H9 (cell line): ENCODE measurements around the gene PARP8. TPM values are rescaled to one million over a fixed set of nuclear protein-coding genes. Genes with fewer than 3 reads are reported as not detected.

Source experiments
- DNase-seq: peaks from one replicate; pipeline ENCODE4 v3.0.0-alpha.2; 2017
- H2AFZ ChIP-seq: one replicate; pipeline ENCODE4 v1.6.1; 2013; ENCODE audit warnings: mild to moderate bottlenecking, low read length, control low read depth, moderate library complexity
- H2AK5ac ChIP-seq: 2 replicates; pipeline ENCODE4 v1.6.1; 2013; ENCODE audit warnings: low read length, control low read depth, mixed read lengths; ENCODE audit not compliant: insufficient read length
- H2BK120ac ChIP-seq: one replicate; pipeline ENCODE4 v1.6.1; 2013; ENCODE audit warnings: low read depth, mild to moderate bottlenecking, low read length, control low read depth, inconsistent platforms; ENCODE audit not compliant: poor library complexity, severe bottlenecking
- H2BK12ac ChIP-seq: 2 replicates; pipeline ENCODE4 v1.6.1; 2013; ENCODE audit warnings: low read length, control low read depth, mixed read lengths, low read depth; ENCODE audit not compliant: insufficient read length
- H2BK15ac ChIP-seq: 2 replicates; pipeline ENCODE4 v1.6.1; 2013; ENCODE audit warnings: low read depth, low read length, control low read depth
- H2BK20ac ChIP-seq: one replicate; pipeline ENCODE4 v1.6.1; 2013; ENCODE audit warnings: low read depth, mild to moderate bottlenecking, low read length, control low read depth, inconsistent platforms; ENCODE audit not compliant: poor library complexity, severe bottlenecking
- H2BK5ac ChIP-seq: 2 replicates; pipeline ENCODE4 v1.6.1; 2013; ENCODE audit warnings: low read length, control low read depth, mixed read lengths; ENCODE audit not compliant: insufficient read length
- H3K14ac ChIP-seq: 2 replicates; pipeline ENCODE4 v1.6.1; 2013; ENCODE audit warnings: low read length, control low read depth; ENCODE audit not compliant: insufficient read depth
- H3K18ac ChIP-seq: 2 replicates; pipeline ENCODE4 v1.6.1; 2013; ENCODE audit warnings: low read depth, mild to moderate bottlenecking, mixed read lengths, low read length, control low read depth; ENCODE audit not compliant: insufficient read length
- H3K23ac ChIP-seq: 2 replicates; pipeline ENCODE4 v1.6.1; 2013; ENCODE audit warnings: low read length, control low read depth, mixed read lengths, low read depth; ENCODE audit not compliant: insufficient read length
- H3K23me2 ChIP-seq: 2 replicates; pipeline ENCODE4 v1.6.1; 2013; ENCODE audit warnings: low read depth, mild to moderate bottlenecking, mixed read lengths, low read length, control low read depth; ENCODE audit not compliant: insufficient read length, poor library complexity, severe bottlenecking
- H3K27ac ChIP-seq: 2 replicates; pipeline ENCODE4 v1.5.1; 2013; ENCODE audit warnings: low read length, control low read depth, mixed read lengths, low read depth; ENCODE audit not compliant: insufficient read length
- H3K27me3 ChIP-seq: 2 replicates; pipeline ENCODE4 v1.6.1; 2013; ENCODE audit warnings: low read length, control low read depth, inconsistent platforms; ENCODE audit not compliant: insufficient read depth
- H3K4ac ChIP-seq: 2 replicates; pipeline ENCODE4 v1.6.1; 2013; ENCODE audit warnings: low read depth, mild to moderate bottlenecking, control low read depth, inconsistent platforms, low read length, moderate library complexity
- H3K4me1 ChIP-seq: 2 replicates; pipeline ENCODE4 v1.6.1; 2013; ENCODE audit warnings: low read length, control low read depth, inconsistent platforms; ENCODE audit not compliant: insufficient read depth
- H3K4me2 ChIP-seq: 2 replicates; pipeline ENCODE4 v1.6.1; 2013; ENCODE audit warnings: low read length, control low read depth, mixed read lengths; ENCODE audit not compliant: insufficient read length, insufficient read depth
- H3K56ac ChIP-seq: 2 replicates; pipeline ENCODE4 v1.6.1; 2013; ENCODE audit warnings: low read depth, mild to moderate bottlenecking, mixed read lengths, low read length, control low read depth; ENCODE audit not compliant: insufficient read length
- H3K79me1 ChIP-seq: 2 replicates; pipeline ENCODE4 v1.6.1; 2013; ENCODE audit warnings: low read depth, mild to moderate bottlenecking, moderate library complexity, low read length, control low read depth, inconsistent platforms; ENCODE audit not compliant: insufficient read depth, poor library complexity, severe bottlenecking
- H3K79me2 ChIP-seq: 2 replicates; pipeline ENCODE4 v1.6.1; 2013; ENCODE audit warnings: low read length, control low read depth, inconsistent platforms; ENCODE audit not compliant: insufficient read depth
- H3K9ac ChIP-seq: 2 replicates; pipeline ENCODE4 v1.6.1; 2013; ENCODE audit warnings: low read length, control low read depth, mixed read lengths; ENCODE audit not compliant: insufficient read length; ENCODE audit errors: extremely low read depth
- H3K9me3 ChIP-seq: one replicate; pipeline ENCODE4 v1.6.1; 2013; ENCODE audit warnings: low read depth, low read length, inconsistent platforms; ENCODE audit not compliant: control insufficient read depth
- H3T11ph ChIP-seq: one replicate; pipeline ENCODE4 v1.6.1; 2013; ENCODE audit warnings: mild to moderate bottlenecking, low read length, control low read depth, inconsistent platforms
- H4K20me1 ChIP-seq: one replicate; pipeline ENCODE4 v1.6.1; 2013; ENCODE audit not compliant: control insufficient read depth, insufficient read length, insufficient read depth
- H4K5ac ChIP-seq: 2 replicates; pipeline ENCODE4 v1.6.1; 2013; ENCODE audit warnings: low read depth, mild to moderate bottlenecking, mixed read lengths, low read length, control low read depth; ENCODE audit not compliant: insufficient read length
- H4K8ac ChIP-seq: replicated peaks from 2 replicates; pipeline ENCODE4 v1.6.1; 2013; ENCODE audit warnings: low read length, control low read depth, mixed read lengths, low read depth; ENCODE audit not compliant: insufficient read length
- H4K91ac ChIP-seq: 2 replicates; pipeline ENCODE4 v1.6.1; 2013; ENCODE audit warnings: low read depth, mild to moderate bottlenecking, moderate library complexity, mixed read lengths, low read length, control low read depth; ENCODE audit not compliant: insufficient read length
- H3K27ac Mint-ChIP-seq, 3 experiments: 2 replicates in 2 of 3; 3 replicates in 1 of 3; pipeline ENCODE4 v1.8.0; 2020 to 2021; ENCODE audit warnings: mixed read lengths in 3 of 3, mild to moderate bottlenecking in 1 of 3, moderate library complexity in 1 of 3
- H3K27me3 Mint-ChIP-seq: 2 replicates; pipeline ENCODE4 v1.8.0; 2021; ENCODE audit warnings: low read depth, mild to moderate bottlenecking, moderate library complexity, mixed read lengths
- H3K36me3 Mint-ChIP-seq, 3 experiments: 2 replicates in 2 of 3; 3 replicates in 1 of 3; pipeline ENCODE4 v1.8.0; 2020 to 2021; ENCODE audit warnings: low read depth in 3 of 3, mixed read lengths in 3 of 3; ENCODE audit not compliant: insufficient read depth in 1 of 3
- H3K4me1 Mint-ChIP-seq, 2 experiments: 2 replicates each; pipeline ENCODE4 v1.8.0; 2020; ENCODE audit warnings: mixed read lengths in 2 of 2
- H3K4me3 Mint-ChIP-seq, 2 experiments: 2 replicates in 1 of 2; 3 replicates in 1 of 2; pipeline ENCODE4 v1.8.0; 2020 to 2021; ENCODE audit warnings: mild to moderate bottlenecking in 2 of 2, mixed read lengths in 2 of 2, moderate library complexity in 1 of 2
- H3K9me3 Mint-ChIP-seq, 2 experiments: 2 replicates in 1 of 2; 3 replicates in 1 of 2; pipeline ENCODE4 v1.8.0; 2020; ENCODE audit warnings: mild to moderate bottlenecking in 2 of 2, mixed read lengths in 2 of 2, moderate library complexity in 1 of 2
- total RNA-seq: library from RNA; stranded (reverse); gene quantifications from 2 replicates; pipeline ENCODE4 v1.2.1, GENCODE V29; 2021
- TF ChIP-seq, protein P1 (sequence below): fragments of 200-600 bp; sonication (generic); conservative IDR thresholded peaks from 3 replicates; pipeline ENCODE4 v1.8.0; 2021; ENCODE audit warnings: antibody characterized with exemption, mild to moderate bottlenecking

PARP8 gene
- total RNA-seq, 1 experiment from 2014 or later: 34.0 TPM

DNA sequence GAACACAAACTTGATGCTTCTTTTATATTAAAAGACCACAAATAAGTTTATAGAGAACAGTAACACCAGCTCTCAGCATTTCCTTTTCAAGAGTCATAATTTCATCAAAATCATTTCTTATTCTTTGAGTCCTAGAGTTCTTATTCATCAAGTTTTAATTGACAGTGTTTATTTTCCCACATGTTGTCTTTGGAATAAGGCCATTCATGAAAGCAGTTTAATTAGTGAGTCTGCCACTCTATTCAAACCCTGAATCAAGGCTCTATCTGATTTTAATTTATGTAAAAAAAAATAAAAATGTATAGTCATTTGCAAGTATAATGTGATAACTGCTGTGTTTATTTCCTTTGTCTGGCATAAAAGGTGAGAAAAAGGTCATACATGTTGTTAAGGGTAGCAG, 176.7 kb downstream of the PARP8 start:
- H3K9ac ChIP-seq: no peak overlapping the region
- no peak overlapping the region for H3K56ac ChIP-seq
- no peak overlapping the region for H4K8ac ChIP-seq
- H2BK120ac ChIP-seq: no peak overlapping the region
- H3K14ac ChIP-seq: no peak overlapping the region
- no peaks in the 10 kb centered on the region for H3K4me1 ChIP-seq
- no peaks in the 10 kb centered on the region for H3K9me3 ChIP-seq
- H3K4me3 Mint-ChIP-seq: no peak overlapping the region
- H3T11ph ChIP-seq: no peak overlapping the region
- H4K20me1 ChIP-seq: no peaks in the 10 kb centered on the region
- H3K79me1 ChIP-seq: no peaks in the 10 kb centered on the region
- H3K4me1 Mint-ChIP-seq: peaks cover 3 to 5% of the 10 kb centered on the region in 2 experiments
- TF ChIP-seq, protein P1, sequence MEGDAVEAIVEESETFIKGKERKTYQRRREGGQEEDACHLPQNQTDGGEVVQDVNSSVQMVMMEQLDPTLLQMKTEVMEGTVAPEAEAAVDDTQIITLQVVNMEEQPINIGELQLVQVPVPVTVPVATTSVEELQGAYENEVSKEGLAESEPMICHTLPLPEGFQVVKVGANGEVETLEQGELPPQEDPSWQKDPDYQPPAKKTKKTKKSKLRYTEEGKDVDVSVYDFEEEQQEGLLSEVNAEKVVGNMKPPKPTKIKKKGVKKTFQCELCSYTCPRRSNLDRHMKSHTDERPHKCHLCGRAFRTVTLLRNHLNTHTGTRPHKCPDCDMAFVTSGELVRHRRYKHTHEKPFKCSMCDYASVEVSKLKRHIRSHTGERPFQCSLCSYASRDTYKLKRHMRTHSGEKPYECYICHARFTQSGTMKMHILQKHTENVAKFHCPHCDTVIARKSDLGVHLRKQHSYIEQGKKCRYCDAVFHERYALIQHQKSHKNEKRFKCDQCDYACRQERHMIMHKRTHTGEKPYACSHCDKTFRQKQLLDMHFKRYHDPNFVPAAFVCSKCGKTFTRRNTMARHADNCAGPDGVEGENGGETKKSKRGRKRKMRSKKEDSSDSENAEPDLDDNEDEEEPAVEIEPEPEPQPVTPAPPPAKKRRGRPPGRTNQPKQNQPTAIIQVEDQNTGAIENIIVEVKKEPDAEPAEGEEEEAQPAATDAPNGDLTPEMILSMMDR: no peak
- H3K4me2 ChIP-seq: no peak overlapping the region
- no peak overlapping the region for H3K27ac ChIP-seq
- no peak overlapping the region for H4K91ac ChIP-seq
- H2BK20ac ChIP-seq: no peak overlapping the region
- H3K4ac ChIP-seq: no peak overlapping the region
- no peaks in the 10 kb centered on the region for H3K27me3 ChIP-seq
- peaks cover 0 to 4% (median 0%) of the 10 kb centered on the region in 3 experiments; a peak in 2 of 7 replicates for H3K36me3 Mint-ChIP-seq
- H2AK5ac ChIP-seq: no peak overlapping the region
- H3K9me3 Mint-ChIP-seq: no peaks in the 10 kb centered on the region
- H2BK15ac ChIP-seq: no peak overlapping the region
- H3K18ac ChIP-seq: no peak overlapping the region
- no peak overlapping the region for H2BK5ac ChIP-seq
- no peak overlapping the region for H3K27ac Mint-ChIP-seq
- no peak overlapping the region for H3K23ac ChIP-seq
- no peak overlapping the region for H2BK12ac ChIP-seq
- H3K23me2 ChIP-seq: no peaks in the 10 kb centered on the region
- no peak overlapping the region for H4K5ac ChIP-seq
- DNase-seq: no peak
- H3K27me3 Mint-ChIP-seq: no peaks in the 10 kb centered on the region
- no peak overlapping the region for H2AFZ ChIP-seq
- no peaks in the 10 kb centered on the region for H3K79me2 ChIP-seq
